OCI-LY1 (cell line): ENCODE measurements around the gene DACH1.

ENCODE experiments used
- EZH2 ChIP-seq: fragments of 200-600 bp; sonication (generic), shearing (Covaris generic); IDR thresholded peaks from 2 replicates; pipeline ENCODE4 v1.8.0; 2017; ENCODE audit warnings: borderline replicate concordance, mixed run types, mild to moderate bottlenecking, antibody characterized with exemption, low read length, moderate library complexity, mixed read lengths
- TF ChIP-seq, protein P1 (sequence below): fragments of 200-600 bp; sonication (generic), shearing (Covaris generic); IDR thresholded peaks from 2 replicates; pipeline ENCODE4 v1.5.1; 2017; ENCODE audit warnings: mild to moderate bottlenecking, antibody characterized with exemption, low read length, moderate library complexity, mixed read lengths

DNA sequence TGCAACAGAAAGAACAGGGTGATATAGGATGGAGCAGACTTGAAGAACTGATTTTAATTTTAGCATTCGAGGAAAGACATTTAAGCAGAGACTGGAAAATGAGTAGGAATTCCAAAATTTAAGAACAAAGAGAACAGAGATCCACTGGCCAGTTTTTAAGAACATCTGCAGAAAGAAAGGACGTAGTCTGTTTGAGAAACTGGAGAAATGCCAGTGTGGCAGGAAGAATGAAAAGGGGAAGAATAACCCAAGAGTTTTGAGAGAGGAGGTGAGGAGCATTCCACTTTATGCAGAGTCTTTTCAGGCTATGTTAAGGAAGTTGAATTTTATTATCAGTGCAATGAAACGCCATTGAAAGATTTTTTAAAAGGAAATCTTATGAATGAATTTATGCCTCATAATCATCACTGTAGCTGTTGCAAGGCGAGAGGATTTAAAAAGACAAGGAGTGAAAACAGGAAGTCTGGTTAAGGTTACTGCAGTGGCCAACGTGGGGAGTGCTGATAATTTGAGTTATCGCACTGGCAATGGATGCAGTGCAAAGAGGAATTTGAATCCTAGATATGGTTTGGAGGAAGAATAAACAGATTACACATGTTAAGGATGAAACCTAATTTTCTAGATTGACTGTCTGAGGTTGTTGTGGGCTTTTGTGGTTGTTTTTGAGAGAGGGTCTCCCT is 253.8 kb downstream of the DACH1 start:
- TF ChIP-seq, protein P1, sequence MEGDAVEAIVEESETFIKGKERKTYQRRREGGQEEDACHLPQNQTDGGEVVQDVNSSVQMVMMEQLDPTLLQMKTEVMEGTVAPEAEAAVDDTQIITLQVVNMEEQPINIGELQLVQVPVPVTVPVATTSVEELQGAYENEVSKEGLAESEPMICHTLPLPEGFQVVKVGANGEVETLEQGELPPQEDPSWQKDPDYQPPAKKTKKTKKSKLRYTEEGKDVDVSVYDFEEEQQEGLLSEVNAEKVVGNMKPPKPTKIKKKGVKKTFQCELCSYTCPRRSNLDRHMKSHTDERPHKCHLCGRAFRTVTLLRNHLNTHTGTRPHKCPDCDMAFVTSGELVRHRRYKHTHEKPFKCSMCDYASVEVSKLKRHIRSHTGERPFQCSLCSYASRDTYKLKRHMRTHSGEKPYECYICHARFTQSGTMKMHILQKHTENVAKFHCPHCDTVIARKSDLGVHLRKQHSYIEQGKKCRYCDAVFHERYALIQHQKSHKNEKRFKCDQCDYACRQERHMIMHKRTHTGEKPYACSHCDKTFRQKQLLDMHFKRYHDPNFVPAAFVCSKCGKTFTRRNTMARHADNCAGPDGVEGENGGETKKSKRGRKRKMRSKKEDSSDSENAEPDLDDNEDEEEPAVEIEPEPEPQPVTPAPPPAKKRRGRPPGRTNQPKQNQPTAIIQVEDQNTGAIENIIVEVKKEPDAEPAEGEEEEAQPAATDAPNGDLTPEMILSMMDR: no peak
- TF ChIP-seq EZH2: no peak
